Superior temporal gyrus (tissue), 1 donor: ENCODE data around the gene TP53TG3C.
"Not testable (repeated sequence)": the region's sequence is repeated elsewhere in the genome, so short reads cannot be mapped to it uniquely, and the experiment has no call there.

Source experiments
- DNase-seq: peaks from one replicate; pipeline ENCODE4 v3.0.0-alpha.2; 2016; ENCODE audit errors: extremely low spot score

Gene TP53TG3C, protein sequence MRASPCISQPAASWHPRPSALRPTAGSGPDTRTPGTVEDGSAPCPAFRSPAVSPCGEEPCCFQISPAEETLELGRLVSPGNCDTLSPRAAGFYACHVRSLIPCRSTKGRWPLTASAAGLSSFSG

GRCh38 chr16:33193926-33194325 lies at the start of gene TP53TG3C:
Gene TP53TG3C (plus strand): TSS chr16:33194226. CDS start chr16:33194294, 68 bp downstream.
- DNase-seq = not testable (repeated sequence)
